GM12865 (cell line): Measurements from ENCODE around the gene STX16.

ENCODE experiments used
- DNase-seq: peaks from one replicate; pipeline ENCODE4 v3.0.0; 2010; ENCODE audit warnings: low read depth
- H3K4me3 ChIP-seq: 2 replicates; pipeline ENCODE4 v1.5.1; 2011; ENCODE audit warnings: mild to moderate bottlenecking, low read depth, low read length, control low read depth
- CTCF ChIP-seq: IDR thresholded peaks from 2 replicates; pipeline ENCODE4 v1.5.1; 2011; ENCODE audit warnings: low read length, control low read depth, low read depth, inconsistent platforms; ENCODE audit not compliant: insufficient read depth; ENCODE audit errors: missing control alignments

STX16 gene

GRCh38 chr20:58661598-58662473, 10.8 kb downstream of the STX16 start:
- no peak for TF ChIP-seq CTCF
- no peak for DNase-seq
- no peak overlapping the region for H3K4me3 ChIP-seq

- DNase-seq = no peak
- H3K4me3 ChIP-seq = no peak overlapping the region
- no peak for TF ChIP-seq CTCF
These were observed 13.2 kb downstream of the STX16 start for GRCh38 chr20:58664331-58664730.

- no peak for TF ChIP-seq CTCF
- H3K4me3 ChIP-seq = no peak overlapping the region
- no peak for DNase-seq
These were observed 13.8 kb downstream of the STX16 start for GRCh38 chr20:58664883-58665282.

- no peak for DNase-seq
- H3K4me3 ChIP-seq = no peak overlapping the region
- no peak for TF ChIP-seq CTCF
These were observed 14.5 kb downstream of the STX16 start for GRCh38 chr20:58665606-58666005.

- no peak for DNase-seq
- no peak for TF ChIP-seq CTCF
- H3K4me3 ChIP-seq = no peak overlapping the region
These were observed 15.6 kb downstream of the STX16 start for GRCh38 chr20:58666702-58667101.

GRCh38 chr20:58667975-58668374, 16.9 kb downstream of the STX16 start:
- peak; percentile 20 for DNase-seq

More at GRCh38 chr20:58667975-58668374, 16.9 kb downstream of the STX16 start:
- no peak overlapping the region for H3K4me3 ChIP-seq
- TF ChIP-seq CTCF = no peak
